Measurements from ENCODE around the gene KCTD20. TPM values are rescaled to one million over a fixed set of nuclear protein-coding genes. Genes with fewer than 3 reads are reported as not detected.

KCTD20 gene
- total and polyA plus RNA-seq, 9 of the 15 experiments (the other 6 are each of a cell fraction or from before 2014, with no cell fraction given): 28.9 to 160 (median 70.6) TPM

GRCh38 chr6:36478051-36478526 lies 35.3 kb downstream of the KCTD20 start (continued):
- TF ChIP-seq ERF (CRISPR knock-in tag; IDR thresholded peaks at IDR 0.05) (no peak), XRCC4 (IDR thresholded peaks at IDR 0.05; ENCODE audit: extremely low read depth, insufficient read depth, insufficient read length) (no peak), ZNF445 (CRISPR knock-in tag; IDR thresholded peaks at IDR 0.05; ENCODE audit: low read depth) (no peak), UBTF (IDR thresholded peaks at IDR 0.05; ENCODE audit: borderline replicate concordance in 1 of 2, low read depth in 2 of 2, low read length in 2 of 2) (0 out of 4 replicates have a peak, but pooled peaks of 1 of the 2 experiments have one; percentile 63), CXXC5 (CRISPR knock-in tag; IDR thresholded peaks at IDR 0.05) (peak; percentile 38), CSDE1 (IDR thresholded peaks at IDR 0.05) (no peak), RCOR1 (IDR thresholded peaks at IDR 0.05; ENCODE audit: borderline replicate concordance in 1 of 2, low read depth in 2 of 2, low read length in 2 of 2) (peak; percentile 92 to 99), ZBTB12 (CRISPR knock-in tag; IDR thresholded peaks at IDR 0.05) (no peak), GABPB1 (CRISPR knock-in tag; IDR thresholded peaks at IDR 0.05) (no peak), ADNP (tag; IDR thresholded peaks at IDR 0.05) (no peak), MNT (conservative IDR thresholded peaks at IDR 0.05) (0 out of 4 replicates have a peak, but pooled peaks of 1 of the 2 experiments have one; percentile 40), SIX5 (IDR thresholded peaks at IDR 0.05; ENCODE audit: borderline replicate concordance in 1 of 2, insufficient read depth in 1 of 2, low read depth in 1 of 2, low read length in 2 of 2) (no peak), AFF1 (IDR thresholded peaks at IDR 0.05; ENCODE audit: low read depth in 1 of 2, partially characterized antibody in 2 of 2) (peak in 1 of 2 experiments; percentile 87), MTA2 (IDR thresholded peaks at IDR 0.05; ENCODE audit: low read depth) (peak; percentile 80), ZNF449 (CRISPR knock-in tag; IDR thresholded peaks at IDR 0.05) (no peak), SRF (CRISPR knock-in tag; IDR thresholded peaks at IDR 0.05) (no peak)
